OCI-LY3 (cell line): ENCODE results near the gene PDHA2.
"Not testable (repeated sequence)": the region's sequence is repeated elsewhere in the genome, so short reads cannot be mapped to it uniquely, and the experiment has no call there.

Source experiments
- EZH2phosphoT487 ChIP-seq: fragments of 200-600 bp; shearing (Covaris generic); IDR thresholded peaks from 2 replicates; pipeline ENCODE4 v1.6.1; 2018; ENCODE audit warnings: antibody characterized with exemption, mixed run types, low read depth
- TF ChIP-seq, protein P1 (sequence below): fragments of 200-600, 300-600 bp; sonication (generic); IDR thresholded peaks from 2 replicates; pipeline ENCODE4 v1.5.1; 2014; ENCODE audit warnings: antibody characterized with exemption, low read length, low read depth

- TF ChIP-seq, protein P1, sequence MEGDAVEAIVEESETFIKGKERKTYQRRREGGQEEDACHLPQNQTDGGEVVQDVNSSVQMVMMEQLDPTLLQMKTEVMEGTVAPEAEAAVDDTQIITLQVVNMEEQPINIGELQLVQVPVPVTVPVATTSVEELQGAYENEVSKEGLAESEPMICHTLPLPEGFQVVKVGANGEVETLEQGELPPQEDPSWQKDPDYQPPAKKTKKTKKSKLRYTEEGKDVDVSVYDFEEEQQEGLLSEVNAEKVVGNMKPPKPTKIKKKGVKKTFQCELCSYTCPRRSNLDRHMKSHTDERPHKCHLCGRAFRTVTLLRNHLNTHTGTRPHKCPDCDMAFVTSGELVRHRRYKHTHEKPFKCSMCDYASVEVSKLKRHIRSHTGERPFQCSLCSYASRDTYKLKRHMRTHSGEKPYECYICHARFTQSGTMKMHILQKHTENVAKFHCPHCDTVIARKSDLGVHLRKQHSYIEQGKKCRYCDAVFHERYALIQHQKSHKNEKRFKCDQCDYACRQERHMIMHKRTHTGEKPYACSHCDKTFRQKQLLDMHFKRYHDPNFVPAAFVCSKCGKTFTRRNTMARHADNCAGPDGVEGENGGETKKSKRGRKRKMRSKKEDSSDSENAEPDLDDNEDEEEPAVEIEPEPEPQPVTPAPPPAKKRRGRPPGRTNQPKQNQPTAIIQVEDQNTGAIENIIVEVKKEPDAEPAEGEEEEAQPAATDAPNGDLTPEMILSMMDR = not testable (repeated sequence)
- not testable (repeated sequence) for TF ChIP-seq EZH2phosphoT487
These were observed 29.5 kb downstream of the PDHA2 start for GRCh38 chr4:95869414-95869813.
